RWPE2 (cell line): ENCODE data around the gene PLXNA4.
"Not testable (repeated sequence)": the region's sequence is repeated elsewhere in the genome, so short reads cannot be mapped to it uniquely, and the experiment has no call there.

ENCODE experiments used
- ATAC-seq: fragments of 200-7000 bp; cut with Tn5 transposase; 3 replicates; pipeline ENCODE4 v1.9.1; 2021; ENCODE audit warnings: low read depth
- DNase-seq: peaks from one replicate; pipeline ENCODE4 v3.0.0-alpha.2; 2020; ENCODE audit warnings: low spot score
- H3K27ac ChIP-seq: fragments of 450-650 bp; 2 replicates; pipeline ENCODE4 v1.5.1; 2017; ENCODE audit warnings: mild to moderate bottlenecking; ENCODE audit not compliant: poor library complexity, severe bottlenecking
- H3K27me3 ChIP-seq: fragments of 250-450 bp; sonication (Bioruptor Pico); 2 replicates; pipeline ENCODE4 v1.5.1; 2021; ENCODE audit warnings: mild to moderate bottlenecking, moderate library complexity; ENCODE audit not compliant: insufficient read depth, poor library complexity, severe bottlenecking
- H3K36me3 ChIP-seq: fragments of 250-450 bp; sonication (Bioruptor Pico); 2 replicates; pipeline ENCODE4 v1.5.1; 2020; ENCODE audit warnings: low read depth, mild to moderate bottlenecking, moderate library complexity
- H3K4me1 ChIP-seq: fragments of 250-450 bp; sonication (Bioruptor Pico); 2 replicates; pipeline ENCODE4 v1.5.1; 2021; ENCODE audit warnings: mild to moderate bottlenecking, moderate library complexity; ENCODE audit not compliant: insufficient read depth, poor library complexity, severe bottlenecking
- H3K4me3 ChIP-seq: fragments of 250-450 bp; sonication (Bioruptor Pico); 2 replicates; pipeline ENCODE4 v1.5.1; 2021; ENCODE audit warnings: mild to moderate bottlenecking, moderate library complexity; ENCODE audit not compliant: severe bottlenecking
- H3K9me3 ChIP-seq: fragments of 250-450 bp; sonication (Bioruptor Pico); 2 replicates; pipeline ENCODE4 v1.5.1; 2021; ENCODE audit warnings: mild to moderate bottlenecking, moderate library complexity; ENCODE audit not compliant: severe bottlenecking
- TF ChIP-seq, protein P1 (sequence below): fragments of 450-650 bp; IDR thresholded peaks from one replicate; pipeline ENCODE4 v1.5.1; 2017; ENCODE audit warnings: mild to moderate bottlenecking, moderate library complexity; ENCODE audit not compliant: poor library complexity, severe bottlenecking

Gene PLXNA4

GRCh38 chr7:132171130-132171576 lies 405.1 kb downstream of the PLXNA4 start:
- TF ChIP-seq, protein P1, sequence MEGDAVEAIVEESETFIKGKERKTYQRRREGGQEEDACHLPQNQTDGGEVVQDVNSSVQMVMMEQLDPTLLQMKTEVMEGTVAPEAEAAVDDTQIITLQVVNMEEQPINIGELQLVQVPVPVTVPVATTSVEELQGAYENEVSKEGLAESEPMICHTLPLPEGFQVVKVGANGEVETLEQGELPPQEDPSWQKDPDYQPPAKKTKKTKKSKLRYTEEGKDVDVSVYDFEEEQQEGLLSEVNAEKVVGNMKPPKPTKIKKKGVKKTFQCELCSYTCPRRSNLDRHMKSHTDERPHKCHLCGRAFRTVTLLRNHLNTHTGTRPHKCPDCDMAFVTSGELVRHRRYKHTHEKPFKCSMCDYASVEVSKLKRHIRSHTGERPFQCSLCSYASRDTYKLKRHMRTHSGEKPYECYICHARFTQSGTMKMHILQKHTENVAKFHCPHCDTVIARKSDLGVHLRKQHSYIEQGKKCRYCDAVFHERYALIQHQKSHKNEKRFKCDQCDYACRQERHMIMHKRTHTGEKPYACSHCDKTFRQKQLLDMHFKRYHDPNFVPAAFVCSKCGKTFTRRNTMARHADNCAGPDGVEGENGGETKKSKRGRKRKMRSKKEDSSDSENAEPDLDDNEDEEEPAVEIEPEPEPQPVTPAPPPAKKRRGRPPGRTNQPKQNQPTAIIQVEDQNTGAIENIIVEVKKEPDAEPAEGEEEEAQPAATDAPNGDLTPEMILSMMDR: no peak
- DNase-seq (no peak), ATAC-seq (no peak)
- H3K27ac ChIP-seq: no peak overlapping the region
- no peaks in the 10 kb centered on the region for H3K4me1 ChIP-seq
- no peaks in the 10 kb centered on the region for H3K9me3 ChIP-seq
- peaks cover 11% of the 10 kb centered on the region for H3K27me3 ChIP-seq
- no peaks in the 10 kb centered on the region for H3K36me3 ChIP-seq
- no peak overlapping the region for H3K4me3 ChIP-seq

- Histone ChIP-seq H3K36me3 (no peaks in the 10 kb centered on the region), H3K27me3 (peaks cover 11% of the 10 kb centered on the region), H3K9me3 (no peaks in the 10 kb centered on the region), H3K4me1 (no peaks in the 10 kb centered on the region), H3K4me3 (no peak overlapping the region), H3K27ac (no peak overlapping the region)
- TF ChIP-seq, protein P1: no peak
- no peak for DNase-seq
- 0 out of 3 replicates have a peak, but pooled peaks have one; percentile 14 for ATAC-seq
These were observed 406.5 kb downstream of the PLXNA4 start for GRCh38 chr7:132169730-132170129.

- no peaks in the 10 kb centered on the region for H3K4me1 ChIP-seq
- no peak overlapping the region for H3K4me3 ChIP-seq
- H3K36me3 ChIP-seq: no peaks in the 10 kb centered on the region
- H3K27ac ChIP-seq: no peak overlapping the region
- DNase-seq: no peak
- no peaks in the 10 kb centered on the region for H3K9me3 ChIP-seq
- peaks cover 11% of the 10 kb centered on the region for H3K27me3 ChIP-seq
- TF ChIP-seq, protein P1: no peak
- ATAC-seq: no peak
These were observed 408.0 kb downstream of the PLXNA4 start for GRCh38 chr7:132168239-132168638.

DNA sequence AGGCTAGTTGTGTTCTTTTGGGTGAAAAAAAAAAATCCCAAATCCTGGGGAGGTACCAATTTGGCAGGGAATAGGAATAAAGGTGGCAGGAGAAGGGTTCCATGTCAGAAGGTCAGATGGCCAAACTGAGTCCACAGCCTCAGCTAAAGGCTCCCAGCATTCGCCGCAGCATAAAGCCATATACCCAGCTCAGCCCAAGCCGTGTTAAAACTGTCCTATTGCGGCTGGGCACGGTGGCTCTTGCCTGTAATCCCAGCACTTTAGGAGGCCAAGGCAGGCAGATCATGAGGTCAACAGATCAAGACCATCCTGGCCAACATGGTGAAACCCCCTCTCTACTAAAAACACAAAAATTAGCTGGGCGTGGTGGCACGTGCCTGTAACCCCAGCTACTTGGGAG lies 410.6 kb downstream of the PLXNA4 start:
- H3K9me3 ChIP-seq, H3K4me1 ChIP-seq, H3K36me3 ChIP-seq, H3K4me3 ChIP-seq, DNase-seq, ATAC-seq, H3K27ac ChIP-seq: not testable (repeated sequence)
- peaks cover 11% of the 10 kb centered on the region for H3K27me3 ChIP-seq

- H3K4me3 ChIP-seq: no peak overlapping the region
- peaks cover 6% of the 10 kb centered on the region for H3K27me3 ChIP-seq
- H3K9me3 ChIP-seq: no peaks in the 10 kb centered on the region
- H3K36me3 ChIP-seq: no peaks in the 10 kb centered on the region
- H3K4me1 ChIP-seq: no peaks in the 10 kb centered on the region
- no peak for ATAC-seq
- H3K27ac ChIP-seq: no peak overlapping the region
- DNase-seq: no peak
- TF ChIP-seq, protein P1: no peak
These were observed 411.6 kb downstream of the PLXNA4 start for GRCh38 chr7:132164558-132165125.
